Measurements from ENCODE around the gene MAST4. TPM values are rescaled to one million over a fixed set of nuclear protein-coding genes. Genes with fewer than 3 reads are reported as not detected.

Gene MAST4
- total and polyA plus RNA-seq, 12 donors, result 29.6 to 93.3 (median 76.6) TPM

GRCh38 chr5:67019065-67019845 is 423.1 kb downstream of the MAST4 start:
- Histone ChIP-seq H3K36me3 (no peaks in the 10 kb centered on the region), H3K27ac (no peak overlapping the region), H3K27me3 (no peaks in the 10 kb centered on the region), H3K4me3 (no peak overlapping the region), H3K9me3 (no peaks in the 10 kb centered on the region), H3K4me1 (peaks cover 7 to 72% (median 48%) of the 10 kb centered on the region in 9 donors)
- no peak for ATAC-seq
- TF ChIP-seq, protein P1, sequence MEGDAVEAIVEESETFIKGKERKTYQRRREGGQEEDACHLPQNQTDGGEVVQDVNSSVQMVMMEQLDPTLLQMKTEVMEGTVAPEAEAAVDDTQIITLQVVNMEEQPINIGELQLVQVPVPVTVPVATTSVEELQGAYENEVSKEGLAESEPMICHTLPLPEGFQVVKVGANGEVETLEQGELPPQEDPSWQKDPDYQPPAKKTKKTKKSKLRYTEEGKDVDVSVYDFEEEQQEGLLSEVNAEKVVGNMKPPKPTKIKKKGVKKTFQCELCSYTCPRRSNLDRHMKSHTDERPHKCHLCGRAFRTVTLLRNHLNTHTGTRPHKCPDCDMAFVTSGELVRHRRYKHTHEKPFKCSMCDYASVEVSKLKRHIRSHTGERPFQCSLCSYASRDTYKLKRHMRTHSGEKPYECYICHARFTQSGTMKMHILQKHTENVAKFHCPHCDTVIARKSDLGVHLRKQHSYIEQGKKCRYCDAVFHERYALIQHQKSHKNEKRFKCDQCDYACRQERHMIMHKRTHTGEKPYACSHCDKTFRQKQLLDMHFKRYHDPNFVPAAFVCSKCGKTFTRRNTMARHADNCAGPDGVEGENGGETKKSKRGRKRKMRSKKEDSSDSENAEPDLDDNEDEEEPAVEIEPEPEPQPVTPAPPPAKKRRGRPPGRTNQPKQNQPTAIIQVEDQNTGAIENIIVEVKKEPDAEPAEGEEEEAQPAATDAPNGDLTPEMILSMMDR (IDR thresholded peaks at IDR 0.05), result no peak
- no peak for DNase-seq
- 96% methylated on average over 7 of the region's 7 CpGs for WGBS, 2 donors
- intact Hi-C loops (cut with DNase I), result loop anchor here in 1 of 10 donors (5.0 kb wide), 1 partner anchor 43 kb away; no protein-coding TSS in a partner anchor

DNA sequence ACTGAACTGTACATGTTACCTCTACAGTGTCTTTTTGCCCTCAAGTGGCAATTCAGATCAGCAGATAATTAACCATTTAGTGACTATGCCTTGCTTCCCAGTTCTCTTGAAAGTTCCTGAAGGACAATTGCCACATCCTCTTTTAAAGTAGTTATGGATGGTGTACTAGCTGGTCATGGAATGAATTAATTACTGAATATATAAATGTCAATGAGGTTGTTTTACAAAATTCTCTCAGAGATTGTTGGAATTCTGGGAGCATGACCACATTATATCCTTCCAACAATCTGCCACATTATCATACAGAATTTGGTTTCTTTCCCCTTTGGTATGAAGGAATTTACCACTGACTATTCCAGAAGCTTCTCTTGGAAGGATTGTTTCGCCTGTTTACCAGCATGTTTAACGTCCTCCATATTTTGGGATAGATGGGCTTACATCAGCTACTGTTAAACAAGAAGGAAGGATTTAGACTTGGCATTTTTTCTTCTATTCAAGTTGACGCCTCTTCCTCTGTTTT is 424.0 kb downstream of the MAST4 start:
- Histone ChIP-seq H3K36me3 (no peaks in the 10 kb centered on the region), H3K9me3 (no peaks in the 10 kb centered on the region), H3K27ac (no peak overlapping the region), H3K4me3 (no peak overlapping the region), H3K4me1 (peaks cover 7 to 63% (median 39%) of the 10 kb centered on the region in 9 donors), H3K27me3 (no peaks in the 10 kb centered on the region)
- TF ChIP-seq, protein P1 (IDR thresholded peaks at IDR 0.05), result no peak
- ATAC-seq (no peak), DNase-seq (no peak)
- 92 to 96% methylated on average over 3 of the region's 3 CpGs for WGBS, 2 donors
- intact Hi-C loops (cut with DNase I), result no loop called here

GRCh38 chr5:67021031-67021430 is 424.8 kb downstream of the MAST4 start:
- peak in 2 of 8 donors; percentile 9 to 32 for ATAC-seq
- H3K4me1 ChIP-seq, result peaks cover 7 to 61% (median 32%) of the 10 kb centered on the region in 9 donors

GRCh38 chr5:67021521-67021920 is 425.3 kb downstream of the MAST4 start:
- ATAC-seq, result no peak

More at GRCh38 chr5:67021031-67021430, 424.8 kb downstream of the MAST4 start:
- Histone ChIP-seq H3K27ac (no peak overlapping the region), H3K27me3 (no peaks in the 10 kb centered on the region), H3K4me3 (no peak overlapping the region), H3K36me3 (no peaks in the 10 kb centered on the region), H3K9me3 (no peaks in the 10 kb centered on the region)
- 62 to 80% methylated on average over 1 of the region's 1 CpG for WGBS, 2 donors
- no peak for DNase-seq
- intact Hi-C loops (cut with DNase I), result no loop called here
- TF ChIP-seq, protein P1 (IDR thresholded peaks at IDR 0.05), result no peak

More at GRCh38 chr5:67021521-67021920, 425.3 kb downstream of the MAST4 start:
- DNase-seq, result no peak
- H3K27me3 ChIP-seq, result no peaks in the 10 kb centered on the region
- H3K4me1 ChIP-seq, result peaks cover 4 to 60% (median 34%) of the 10 kb centered on the region in 9 donors
- no peaks in the 10 kb centered on the region for H3K9me3 ChIP-seq
- H3K4me3 ChIP-seq, result no peak overlapping the region
- intact Hi-C loops (cut with DNase I), result no loop called here
- no peak overlapping the region for H3K27ac ChIP-seq
- no peaks in the 10 kb centered on the region for H3K36me3 ChIP-seq
- TF ChIP-seq, protein P1 (IDR thresholded peaks at IDR 0.05), result no peak
